Measurements from ENCODE around the gene TMTC3. TPM values are rescaled to one million over a fixed set of nuclear protein-coding genes. Genes with fewer than 3 reads are reported as not detected.

The TMTC3 gene
- total and polyA plus RNA-seq, 7 donors: 0.46 to 22.2 (median 14.4) TPM

- H3K27ac ChIP-seq: no peak overlapping the region
- H3K4me1 ChIP-seq: peaks cover 0 to 27% (median 13%) of the 10 kb centered on the region in 4 donors
- H3K9me3 ChIP-seq: no peaks in the 10 kb centered on the region
- 88 to 94% methylated on average over 1 of the region's 1 CpG for WGBS, 2 donors
- TF ChIP-seq POLR2A (IDR thresholded peaks at IDR 0.05) (no peak), EP300 (IDR thresholded peaks at IDR 0.05) (no peak), CTCF (IDR thresholded peaks at IDR 0.05) (no peak), POLR2AphosphoS5 (IDR thresholded peaks at IDR 0.05) (no peak)
- intact Hi-C loops (cut with DNase I): loop anchor here (10.0 kb wide), 1 partner anchor 91 kb away; no protein-coding TSS in a partner anchor
- no peaks in the 10 kb centered on the region for H3K36me3 ChIP-seq
- DNase-seq: no peak
- no peaks in the 10 kb centered on the region for H3K27me3 ChIP-seq
- H3K4me3 ChIP-seq: no peak overlapping the region
Observed at GRCh38 chr12:88245905-88246304, 103.8 kb downstream of the TMTC3 start.

GRCh38 chr12:88247241-88247643, 105.1 kb downstream of the TMTC3 start:
- TF ChIP-seq CTCF (IDR thresholded peaks at IDR 0.05) (no peak), POLR2AphosphoS5 (IDR thresholded peaks at IDR 0.05) (no peak), EP300 (IDR thresholded peaks at IDR 0.05) (no peak), POLR2A (IDR thresholded peaks at IDR 0.05) (no peak)
- H3K36me3 ChIP-seq: no peaks in the 10 kb centered on the region
- intact Hi-C loops (cut with DNase I): loop anchor here (10.0 kb wide), 1 partner anchor 92 kb away; no protein-coding TSS in a partner anchor
- WGBS, 2 donors: 85 to 88% methylated on average over 2 of the region's 2 CpGs
- DNase-seq: no peak
- H3K27ac ChIP-seq: no peak overlapping the region
- H3K4me3 ChIP-seq: no peak overlapping the region
- peaks cover 0 to 23% (median 13%) of the 10 kb centered on the region in 4 donors for H3K4me1 ChIP-seq
- no peaks in the 10 kb centered on the region for H3K9me3 ChIP-seq
- H3K27me3 ChIP-seq: no peaks in the 10 kb centered on the region

- TF ChIP-seq CTCF (IDR thresholded peaks at IDR 0.05) (no peak), EP300 (IDR thresholded peaks at IDR 0.05) (no peak), POLR2AphosphoS5 (IDR thresholded peaks at IDR 0.05) (no peak), POLR2A (IDR thresholded peaks at IDR 0.05) (no peak)
- Histone ChIP-seq H3K4me1 (peaks cover 0 to 28% (median 23%) of the 10 kb centered on the region in 4 donors), H3K9me3 (no peaks in the 10 kb centered on the region), H3K27me3 (no peaks in the 10 kb centered on the region), H3K36me3 (no peaks in the 10 kb centered on the region), H3K4me3 (no peak overlapping the region), H3K27ac (no peak overlapping the region)
- intact Hi-C loops (cut with DNase I): loop anchor here (10.0 kb wide), 1 partner anchor 94 kb away; no protein-coding TSS in a partner anchor
- no peak for DNase-seq
- 88 to 92% methylated on average over 1 of the region's 1 CpG for WGBS, 2 donors
Observed at GRCh38 chr12:88248606-88249005, 106.5 kb downstream of the TMTC3 start.

Other genes starting within 250 kb of the TMTC3 start
- not detected for gene C12orf50, start 112.9 kb upstream of the TMTC3 start, total RNA-seq
- not detected for gene C12orf50, start 112.9 kb upstream of the TMTC3 start, polyA plus RNA-seq
- gene CEP290, start 219 bp upstream of the TMTC3 start, total RNA-seq: 10 to 100 TPM; 14.1 to 17.5 (median 15.9) TPM
- gene CEP290, start 219 bp upstream of the TMTC3 start, polyA plus RNA-seq: 1 to 10 TPM; 2.3 to 7.2 (median 5.1) TPM